ENCODE measurements around the gene C17orf58. TPM values are rescaled to one million over a fixed set of nuclear protein-coding genes. Genes with fewer than 3 reads are reported as not detected.
"Not testable (repeated sequence)": the region's sequence is repeated elsewhere in the genome, so short reads cannot be mapped to it uniquely, and the experiment has no call there.

Gene C17orf58
- total RNA-seq = 10 to 100 TPM in 1 of 4 donors, 1 to 10 TPM in 3; 5.1 to 10.4 (median 7.9) TPM

GRCh38 chr17:67996301-67997171 is at the start of gene C17orf58:
Gene C17orf58, minus strand, starts transcription at chr17:67996469. Its CDS starts 271 bp downstream, at chr17:67996198.
- not testable (repeated sequence) for TF ChIP-seq CTCF (IDR thresholded peaks at IDR 0.05; ENCODE audit: low read depth)

GRCh38 chr17:68036304-68037147 is 40.3 kb upstream of the C17orf58 start:
- TF ChIP-seq CTCF (IDR thresholded peaks at IDR 0.05; ENCODE audit: low read depth) = no peak

GRCh38 chr17:68035523-68036303 is 39.4 kb upstream of the C17orf58 start, which contains the start of gene KPNA2:
Gene KPNA2, plus strand, starts transcription at chr17:68035735. Its CDS starts 1,398 bp downstream, at chr17:68037133.
- TF ChIP-seq CTCF (IDR thresholded peaks at IDR 0.05; ENCODE audit: low read depth) = no peak

GRCh38 chr17:68035131-68035522 is 38.9 kb upstream of the C17orf58 start:
- no peak for TF ChIP-seq CTCF (IDR thresholded peaks at IDR 0.05; ENCODE audit: low read depth)

GRCh38 chr17:68034452-68034776 is 38.1 kb upstream of the C17orf58 start:
- no peak for TF ChIP-seq CTCF (IDR thresholded peaks at IDR 0.05; ENCODE audit: low read depth)

- no peak for TF ChIP-seq CTCF (IDR thresholded peaks at IDR 0.05; ENCODE audit: low read depth)
Measured at GRCh38 chr17:68033636-68034451, 37.6 kb upstream of the C17orf58 start.

All from subcutaneous adipose tissue (tissue), 4 donors.